DND-41 (cell line): ENCODE data around the gene SFXN1.

ENCODE experiments used
- CTCF ChIP-seq: IDR thresholded peaks from 2 replicates; pipeline ENCODE4 v1.5.1; 2012; ENCODE audit warnings: borderline replicate concordance, low read length, moderate library complexity, mild to moderate bottlenecking; ENCODE audit not compliant: poor library complexity, severe bottlenecking; ENCODE audit errors: extremely low read depth
- EZH2 ChIP-seq: IDR thresholded peaks from 3 replicates; pipeline ENCODE4 v1.6.1; 2012; ENCODE audit warnings: borderline replicate concordance, low read depth, mild to moderate bottlenecking, moderate library complexity, low read length, inconsistent platforms; ENCODE audit not compliant: severe bottlenecking

- TF ChIP-seq CTCF (no peak), EZH2 (no peak)
These were observed 17.0 kb upstream of the SFXN1 start for GRCh38 chr5:175461370-175461769.
